Gastroesophageal sphincter (tissue), 3 donors: ENCODE results near the gene C1orf198.

Experiments used
- POLR2A ChIP-seq, 2 donors: fragments of 450-650 bp; IDR thresholded peaks; one replicate each; pipeline ENCODE4 v1.6.1; 2017; ENCODE audit warnings: antibody characterized with exemption in 2 of 2, mild to moderate bottlenecking in 2 of 2, moderate library complexity in 1 of 2
- POLR2AphosphoS5 ChIP-seq: sonication (generic); formaldehyde crosslinking; IDR thresholded peaks from one replicate; pipeline ENCODE4 v1.6.1; 2017; ENCODE audit warnings: antibody characterized with exemption
- TF ChIP-seq, protein P1 (sequence below), 4 experiments: fragments of 200-600 bp in 2 of 4; fragments of 450-650 bp in 2 of 4; sonication (generic) in 1 of 4; IDR thresholded peaks; one replicate each; pipeline ENCODE4 v1.5.1; 2017 to 2019; ENCODE audit warnings: antibody characterized with exemption in 4 of 4, mild to moderate bottlenecking in 2 of 4, moderate library complexity in 2 of 4

DNA sequence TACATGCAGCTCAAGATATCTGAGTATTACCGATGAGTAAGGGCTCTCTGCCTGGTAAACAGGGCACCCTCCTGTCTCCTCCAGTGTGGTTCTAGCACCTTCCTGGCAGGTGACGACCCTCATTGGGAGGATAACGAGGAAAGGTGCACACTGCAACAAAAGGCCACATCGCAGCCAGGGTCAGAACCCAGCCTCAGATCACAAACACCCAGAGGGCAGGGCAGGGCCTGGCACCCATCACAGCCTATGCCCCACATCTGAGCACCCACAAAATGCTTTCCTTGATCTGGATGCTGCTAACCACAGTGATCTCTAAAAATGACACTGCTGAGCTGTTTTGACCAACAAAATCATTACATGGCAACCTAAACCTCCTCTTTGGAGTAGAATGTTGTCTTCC lies 23.8 kb downstream of the C1orf198 start:
- TF ChIP-seq, protein P1, sequence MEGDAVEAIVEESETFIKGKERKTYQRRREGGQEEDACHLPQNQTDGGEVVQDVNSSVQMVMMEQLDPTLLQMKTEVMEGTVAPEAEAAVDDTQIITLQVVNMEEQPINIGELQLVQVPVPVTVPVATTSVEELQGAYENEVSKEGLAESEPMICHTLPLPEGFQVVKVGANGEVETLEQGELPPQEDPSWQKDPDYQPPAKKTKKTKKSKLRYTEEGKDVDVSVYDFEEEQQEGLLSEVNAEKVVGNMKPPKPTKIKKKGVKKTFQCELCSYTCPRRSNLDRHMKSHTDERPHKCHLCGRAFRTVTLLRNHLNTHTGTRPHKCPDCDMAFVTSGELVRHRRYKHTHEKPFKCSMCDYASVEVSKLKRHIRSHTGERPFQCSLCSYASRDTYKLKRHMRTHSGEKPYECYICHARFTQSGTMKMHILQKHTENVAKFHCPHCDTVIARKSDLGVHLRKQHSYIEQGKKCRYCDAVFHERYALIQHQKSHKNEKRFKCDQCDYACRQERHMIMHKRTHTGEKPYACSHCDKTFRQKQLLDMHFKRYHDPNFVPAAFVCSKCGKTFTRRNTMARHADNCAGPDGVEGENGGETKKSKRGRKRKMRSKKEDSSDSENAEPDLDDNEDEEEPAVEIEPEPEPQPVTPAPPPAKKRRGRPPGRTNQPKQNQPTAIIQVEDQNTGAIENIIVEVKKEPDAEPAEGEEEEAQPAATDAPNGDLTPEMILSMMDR (IDR thresholded peaks at IDR 0.05): no peak
- no peak for TF ChIP-seq POLR2AphosphoS5
- no peak for TF ChIP-seq POLR2A (IDR thresholded peaks at IDR 0.05)
